ENCODE data around the gene RAB15.
A peak's percentile ranks its signal among the peaks of the same experiment; 100 is the strongest.

Gene RAB15

DNA sequence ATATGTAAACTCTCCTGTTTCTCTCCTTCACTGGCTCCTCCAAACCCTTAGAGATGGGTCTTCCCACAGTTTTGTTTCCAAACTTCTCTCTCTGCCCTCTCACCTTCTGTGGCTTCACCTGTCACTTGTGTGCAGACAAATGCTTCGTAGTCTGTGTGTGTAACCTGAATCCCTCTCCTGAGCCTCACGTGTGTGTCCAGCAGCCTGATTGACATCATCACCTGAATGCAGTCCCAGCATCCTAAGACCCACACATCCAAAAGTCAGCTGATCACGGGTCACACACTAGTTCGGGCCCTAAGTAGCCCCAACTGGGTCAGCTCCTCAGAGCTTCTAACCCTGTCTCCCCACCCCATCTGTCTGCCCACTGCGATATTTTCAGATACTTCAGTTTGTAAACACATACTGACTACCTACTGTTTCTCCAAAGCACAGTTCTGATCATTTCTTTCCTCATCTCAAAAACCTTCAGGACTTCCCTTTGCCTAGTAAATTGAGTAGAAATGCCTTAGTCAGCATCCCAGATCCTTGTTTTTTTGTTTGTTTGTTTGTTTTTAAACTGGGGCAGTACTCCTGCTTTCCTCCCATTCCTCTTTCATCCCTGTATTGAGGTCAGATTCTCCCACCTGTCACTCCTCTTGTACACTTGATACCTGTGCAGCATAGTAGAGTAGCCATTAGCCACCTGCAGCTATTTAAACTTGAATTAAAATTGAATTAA, 38.2 kb upstream of the RAB15 start:
- POLR2A ChIA-PET: no interaction called here
- DNase-seq (ENCODE audit: extremely low spot score): no peak
- CTCF ChIA-PET: interaction anchor here (0.7 to 8.6 kb wide), 4 partner anchors 11 to 24 kb away, joined by 3 to 54 read pairs (median 3); partner anchors contain the start of gene FNTB
- TF ChIP-seq, protein P1, sequence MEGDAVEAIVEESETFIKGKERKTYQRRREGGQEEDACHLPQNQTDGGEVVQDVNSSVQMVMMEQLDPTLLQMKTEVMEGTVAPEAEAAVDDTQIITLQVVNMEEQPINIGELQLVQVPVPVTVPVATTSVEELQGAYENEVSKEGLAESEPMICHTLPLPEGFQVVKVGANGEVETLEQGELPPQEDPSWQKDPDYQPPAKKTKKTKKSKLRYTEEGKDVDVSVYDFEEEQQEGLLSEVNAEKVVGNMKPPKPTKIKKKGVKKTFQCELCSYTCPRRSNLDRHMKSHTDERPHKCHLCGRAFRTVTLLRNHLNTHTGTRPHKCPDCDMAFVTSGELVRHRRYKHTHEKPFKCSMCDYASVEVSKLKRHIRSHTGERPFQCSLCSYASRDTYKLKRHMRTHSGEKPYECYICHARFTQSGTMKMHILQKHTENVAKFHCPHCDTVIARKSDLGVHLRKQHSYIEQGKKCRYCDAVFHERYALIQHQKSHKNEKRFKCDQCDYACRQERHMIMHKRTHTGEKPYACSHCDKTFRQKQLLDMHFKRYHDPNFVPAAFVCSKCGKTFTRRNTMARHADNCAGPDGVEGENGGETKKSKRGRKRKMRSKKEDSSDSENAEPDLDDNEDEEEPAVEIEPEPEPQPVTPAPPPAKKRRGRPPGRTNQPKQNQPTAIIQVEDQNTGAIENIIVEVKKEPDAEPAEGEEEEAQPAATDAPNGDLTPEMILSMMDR (IDR thresholded peaks at IDR 0.05; ENCODE audit: control extremely low read depth, extremely low read depth, low read depth, missing control alignments): no peak

DNA sequence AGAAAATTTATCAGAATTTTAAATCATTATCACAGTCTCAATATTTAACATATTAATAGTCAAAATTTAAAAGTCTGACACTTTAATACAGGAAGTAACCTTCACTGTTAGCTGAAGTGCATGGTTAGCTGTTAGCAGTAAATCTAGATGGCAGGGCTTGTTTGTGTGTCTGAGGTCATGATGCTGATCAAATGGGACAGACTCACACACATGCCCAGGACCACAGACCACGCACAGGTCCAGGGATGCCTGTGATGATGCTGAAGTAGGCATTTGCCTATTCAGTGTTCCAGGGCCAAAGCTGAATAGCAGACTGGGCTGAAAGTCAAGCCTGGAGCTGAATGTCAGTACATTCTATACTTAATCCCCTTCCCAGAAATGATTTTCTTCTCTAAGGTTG, 35.1 kb upstream of the RAB15 start:
- no peak for DNase-seq (ENCODE audit: extremely low spot score)
- POLR2A ChIA-PET: no interaction called here
- CTCF ChIA-PET: interaction anchor here (1.0 to 13.4 kb wide), 4 partner anchors 9 to 19 kb away, joined by 3 to 114 read pairs (median 29); partner anchors contain the start of gene FNTB
- TF ChIP-seq, protein P1 (IDR thresholded peaks at IDR 0.05; ENCODE audit: control extremely low read depth, extremely low read depth, low read depth, missing control alignments): no peak

DNA sequence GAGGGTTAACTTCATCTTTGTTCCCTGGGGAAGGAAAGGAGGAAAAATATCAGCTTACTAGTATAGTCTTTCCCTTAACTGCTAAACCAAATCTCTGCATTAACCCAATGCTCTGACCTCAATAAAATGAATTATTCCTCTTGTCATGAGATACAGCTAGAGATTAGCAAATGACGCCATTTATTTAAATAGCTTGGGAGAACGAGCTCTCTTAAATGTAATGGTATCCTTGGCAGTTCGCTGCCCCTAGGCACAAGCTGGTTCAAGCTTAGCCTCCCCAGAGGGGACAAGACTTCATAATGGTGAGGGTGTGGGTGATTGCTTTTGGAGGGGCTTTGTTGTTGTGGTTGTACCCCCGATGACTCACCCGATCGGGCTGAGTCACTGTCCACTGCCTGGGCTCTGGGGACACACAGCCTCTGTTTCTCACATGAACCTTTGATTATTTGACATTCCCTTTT, 34.2 kb upstream of the RAB15 start:
- DNase-seq (ENCODE audit: extremely low spot score): no peak
- CTCF ChIA-PET: interaction anchor here (1.0 to 13.4 kb wide), 4 partner anchors 10 to 18 kb away, joined by 3 to 114 read pairs (median 29); partner anchors contain the start of gene FNTB
- TF ChIP-seq, protein P1 (IDR thresholded peaks at IDR 0.05; ENCODE audit: control extremely low read depth, extremely low read depth, low read depth, missing control alignments): no peak
- POLR2A ChIA-PET: no interaction called here

DNA sequence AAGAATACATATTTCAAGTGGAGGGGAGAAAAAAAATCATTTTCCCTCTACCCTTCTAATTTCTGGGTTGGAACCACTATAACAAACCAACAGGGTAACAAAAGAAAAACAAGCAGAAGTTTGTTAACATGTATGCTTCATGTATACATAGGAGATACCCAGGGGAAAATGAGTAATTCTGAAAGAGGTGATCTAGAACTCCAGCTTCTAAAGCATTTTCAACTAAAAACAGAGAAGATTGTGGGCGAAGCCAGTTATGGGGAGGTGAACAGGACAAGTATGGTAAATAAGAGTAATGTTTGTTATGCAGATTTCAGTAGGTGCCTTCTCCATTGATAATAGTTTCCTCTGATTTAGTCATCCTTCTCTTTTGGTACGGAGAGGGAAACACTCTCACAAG, 31.3 kb upstream of the RAB15 start:
- DNase-seq (ENCODE audit: extremely low spot score): peak; percentile 39
- ChIA-PET POLR2A (no interaction called here), CTCF (interaction anchor here (1.1 to 13.4 kb wide), 4 partner anchors 9 to 25 kb away, joined by 3 to 114 read pairs (median 30); partner anchors contain the start of gene FNTB)
- TF ChIP-seq, protein P1 (IDR thresholded peaks at IDR 0.05; ENCODE audit: control extremely low read depth, extremely low read depth, low read depth, missing control alignments): no peak

DNA sequence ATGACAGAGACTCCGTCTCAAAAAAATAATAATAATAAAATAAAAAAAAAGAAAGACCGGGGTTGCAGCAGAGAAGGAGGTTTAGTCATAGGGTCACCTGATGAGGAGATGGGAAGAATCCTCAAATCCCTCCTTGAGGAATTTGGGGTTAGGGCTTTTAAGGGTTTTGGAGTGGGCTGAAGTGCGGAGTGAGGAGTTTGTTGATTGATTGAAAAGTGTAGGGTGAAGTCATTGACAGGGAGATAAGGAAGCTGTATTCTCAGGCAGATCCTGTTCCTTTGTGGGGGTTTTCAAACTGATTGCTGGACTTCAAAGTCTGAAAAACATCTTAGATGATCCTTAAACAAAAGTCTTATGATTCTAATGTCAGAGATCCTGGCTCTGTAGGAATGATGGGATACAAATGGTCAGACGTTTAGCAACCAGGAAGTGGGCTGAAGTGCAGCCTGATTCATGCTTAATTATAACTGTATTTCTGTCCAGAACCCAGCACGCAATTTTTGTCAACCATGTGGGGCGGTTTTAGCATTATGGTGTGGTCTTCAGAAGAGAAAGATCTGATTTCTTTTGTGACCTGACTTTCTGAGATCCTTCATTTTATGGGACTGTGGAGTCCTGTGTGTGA, 30.6 kb upstream of the RAB15 start:
- ChIA-PET POLR2A (no interaction called here), CTCF (interaction anchor here (1.1 to 13.4 kb wide), 5 partner anchors 9 to 26 kb away, joined by 3 to 114 read pairs (median 7); partner anchors contain the start of gene FNTB)
- no peak for DNase-seq (ENCODE audit: extremely low spot score)
- TF ChIP-seq, protein P1 (IDR thresholded peaks at IDR 0.05; ENCODE audit: control extremely low read depth, extremely low read depth, low read depth, missing control alignments): no peak

DNA sequence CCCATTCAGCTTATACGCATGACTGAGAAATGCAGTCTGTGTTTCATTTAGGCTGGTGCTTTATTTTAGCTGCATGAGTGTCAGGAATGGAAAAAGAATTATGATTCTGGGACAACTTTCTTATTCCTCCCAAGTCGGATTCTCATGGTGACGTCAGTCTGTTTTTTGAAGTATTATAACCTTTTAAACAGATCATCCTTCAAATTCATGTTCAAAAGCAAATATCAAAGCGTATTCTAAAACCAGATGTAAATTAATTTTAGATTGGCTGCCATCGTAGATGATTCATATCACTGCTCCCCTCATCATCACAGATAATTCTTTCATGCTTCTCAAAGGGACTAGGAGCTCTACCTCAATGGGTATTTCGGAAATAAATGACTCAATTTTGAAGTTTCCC, 29.6 kb upstream of the RAB15 start:
- TF ChIP-seq, protein P1 (IDR thresholded peaks at IDR 0.05; ENCODE audit: control extremely low read depth, extremely low read depth, low read depth, missing control alignments): no peak
- DNase-seq (ENCODE audit: extremely low spot score): no peak
- ChIA-PET POLR2A (no interaction called here), CTCF (interaction anchor here (1.1 to 13.4 kb wide), 4 partner anchors 13 to 26 kb away, joined by 3 to 114 read pairs (median 5); partner anchors contain the start of gene FNTB)

Measured in GM10248 (cell line).